GM12878 (cell line): ENCODE data around the gene WDFY4. TPM values are rescaled to one million over a fixed set of nuclear protein-coding genes. Genes with fewer than 3 reads are reported as not detected.

Source experiments
- ATAC-seq: fragments of 200-7000 bp; cut with Tn5 transposase; 3 replicates; pipeline ENCODE4 v1.9.1; 2020; ENCODE audit warnings: mild to moderate bottlenecking, moderate library complexity
- BruUV-seq: library from RNA; stranded (reverse); fragments of 400-500 nt; replicated peaks from 2 replicates; lab custom pipeline; 2021; lab: Mats Ljungman, UMichigan
- CTCF ChIA-PET: fragments of 300-600 bp; sonication (Branson Sonifier 250); formaldehyde crosslinking; extraction: SDS; loops from one replicate; lab custom pipeline; 2021; ENCODE audit warnings: inconsistent platforms; lab: Yijun Ruan, JAX
- POLR2A ChIA-PET: fragments of 350-600 bp; formaldehyde crosslinking; extraction: SDS; loops from one replicate; lab custom pipeline; 2021; ENCODE audit warnings: inconsistent platforms; lab: Charles Lee
- RAD21 ChIA-PET: fragments of 300-600 bp; sonication (Branson Sonifier 250); formaldehyde crosslinking; loops from one replicate; lab custom pipeline; 2023; ENCODE audit warnings: antibody characterized with exemption; ENCODE audit not compliant: unreplicated experiment; lab: Charles Lee
- SMC1A ChIA-PET: fragments of 300-600 bp; sonication (Branson Sonifier 250); formaldehyde crosslinking; loops from one replicate; lab custom pipeline; 2023; ENCODE audit not compliant: unreplicated experiment, uncharacterized antibody; lab: Charles Lee
- DNase-seq: peaks from one replicate; pipeline ENCODE4 v3.0.0-alpha.2; 2011; ENCODE audit warnings: low read depth, low spot score
- FAIRE-seq: peaks from 3 replicates; lab custom pipeline; 2011; peaks lifted over from hg19 to GRCh38; lab: Jason Lieb, UNC
- H2AFZ ChIP-seq: 2 replicates; pipeline ENCODE4 v1.6.0; 2011; ENCODE audit warnings: low read depth, low read length, control low read depth; ENCODE audit not compliant: control insufficient read depth
- H3K27ac ChIP-seq: 2 replicates; pipeline ENCODE4 v1.5.1; 2011; ENCODE audit warnings: control low read depth; ENCODE audit not compliant: control insufficient read depth, insufficient read depth
- H3K27me3 ChIP-seq, 2 experiments: replicated peaks in 1 of 2; 2 replicates each; pipeline versions ENCODE4 v1.6.0 to v1.6.1; 2011; ENCODE audit warnings: low read length in 1 of 2; ENCODE audit not compliant: control insufficient read depth in 2 of 2, insufficient read depth in 2 of 2
- H3K36me3 ChIP-seq, 2 experiments: 2 replicates each; pipeline ENCODE4 v1.5.1; 2011; ENCODE audit warnings: low read length in 1 of 2; ENCODE audit not compliant: control insufficient read depth in 2 of 2, insufficient read depth in 2 of 2
- H3K4me1 ChIP-seq: 2 replicates; pipeline ENCODE4 v1.6.1; 2011; ENCODE audit warnings: mild to moderate bottlenecking, low read length, moderate library complexity, mixed read lengths; ENCODE audit not compliant: control insufficient read depth, insufficient read depth
- H3K4me2 ChIP-seq: 2 replicates; pipeline ENCODE4 v1.6.0; 2011; ENCODE audit warnings: control low read depth; ENCODE audit not compliant: control insufficient read depth, insufficient read depth
- H3K4me3 ChIP-seq: fragments of 200-600 bp; sonication (generic); 2 replicates; pipeline ENCODE4 v1.5.1; 2016
- H3K79me2 ChIP-seq: 2 replicates; pipeline ENCODE4 v1.6.0; 2011; ENCODE audit warnings: low read length; ENCODE audit not compliant: control insufficient read depth, insufficient read depth
- H3K9ac ChIP-seq: 2 replicates; pipeline ENCODE4 v1.8.0; 2011; ENCODE audit warnings: low read length, control low read depth, mixed read lengths; ENCODE audit not compliant: control insufficient read depth, insufficient read depth
- H3K9me3 ChIP-seq: replicated peaks from 3 replicates; pipeline ENCODE4 v1.5.1; 2011; ENCODE audit warnings: mild to moderate bottlenecking, low read length; ENCODE audit not compliant: control insufficient read depth, insufficient read depth
- H4K20me1 ChIP-seq: 2 replicates; pipeline ENCODE4 v1.6.0; 2011; ENCODE audit not compliant: control insufficient read depth, insufficient read depth
- EZH2 ChIP-seq: IDR thresholded peaks from 2 replicates; pipeline ENCODE4 v1.6.1; 2012; ENCODE audit warnings: low read depth, mild to moderate bottlenecking, control low read depth, inconsistent platforms, low read length, borderline replicate concordance; ENCODE audit not compliant: control insufficient read depth
- IRF4 ChIP-seq: IDR thresholded peaks from 2 replicates; pipeline ENCODE4 v1.6.1; 2011; ENCODE audit warnings: low read depth, low read length
- MTA3 ChIP-seq: IDR thresholded peaks from 2 replicates; pipeline ENCODE4 v1.6.1; 2012; ENCODE audit warnings: low read length, inconsistent platforms, borderline replicate concordance
- MYC ChIP-seq: IDR thresholded peaks from 2 replicates; pipeline ENCODE4 v1.6.1; 2011; ENCODE audit warnings: mild to moderate bottlenecking, low read length, moderate library complexity, inconsistent platforms; ENCODE audit not compliant: insufficient read depth, insufficient replicate concordance, insufficient read length, severe bottlenecking
- NRF1 ChIP-seq: conservative IDR thresholded peaks from 2 replicates; pipeline ENCODE4 v1.6.1; 2011; ENCODE audit warnings: mild to moderate bottlenecking, low read depth, low read length, improper control_type of control experiment
- SIN3A ChIP-seq: IDR thresholded peaks from 2 replicates; pipeline ENCODE4 v1.6.1; 2012; ENCODE audit warnings: low read depth, low read length, improper control_type of control experiment
- SMAD1 ChIP-seq: fragments of 450-650 bp; IDR thresholded peaks from 2 replicates; pipeline ENCODE4 v1.6.1; 2018; ENCODE audit warnings: mild to moderate bottlenecking, low read depth; ENCODE audit not compliant: partially characterized antibody
- SMARCA5 ChIP-seq: fragments of 450-650 bp; IDR thresholded peaks from 2 replicates; pipeline ENCODE4 v1.6.1; 2017; ENCODE audit warnings: mild to moderate bottlenecking
- SMC3 ChIP-seq: IDR thresholded peaks from 2 replicates; pipeline ENCODE4 v1.6.1; 2011; ENCODE audit warnings: low read length, improper control_type of control experiment, borderline replicate concordance
- SPI1 ChIP-seq: IDR thresholded peaks from 2 replicates; pipeline ENCODE4 v1.6.1; 2011; ENCODE audit warnings: low read depth, mild to moderate bottlenecking, low read length, moderate library complexity, borderline replicate concordance; ENCODE audit not compliant: insufficient read depth
- SRF ChIP-seq, 2 experiments: IDR thresholded peaks; 2 replicates each; pipeline ENCODE4 v1.6.1; 2011; ENCODE audit warnings: low read depth in 2 of 2, low read length in 2 of 2, mild to moderate bottlenecking in 1 of 2, moderate library complexity in 1 of 2
- TARDBP ChIP-seq: IDR thresholded peaks from 2 replicates; pipeline ENCODE4 v1.6.1; 2016; ENCODE audit warnings: borderline replicate concordance
- ZNF384 ChIP-seq: IDR thresholded peaks from 2 replicates; pipeline ENCODE4 v1.6.1; 2012; ENCODE audit warnings: low read depth, mild to moderate bottlenecking, low read length, improper control_type of control experiment, borderline replicate concordance
- WGBS: methylation state at CpG from one replicate; pipeline ENCODE4 v1.1.6; 2016; ENCODE audit warnings: low lambda C conversion rate; ENCODE audit not compliant: insufficient replicate concordance, insufficient coverage; ENCODE audit errors: missing lambda C conversion rate; 5-methylcytosine and 5-hydroxymethylcytosine counted together
- in situ Hi-C: fragments of 300-500 bp; cut with MboI; formaldehyde crosslinking; loops from 9 replicates; pipeline ENCODE4 v1.14.3; 2018; ENCODE audit warnings: mixed read lengths
- intact Hi-C: fragments of 100-400 bp; cut with micrococcal nuclease; formaldehyde crosslinking; loops from one replicate; pipeline ENCODE4 v1.14.2; 2022; ENCODE audit not compliant: unreplicated experiment
- polyA plus RNA-seq, 11 experiments: library from polyadenylated mRNA; depleted of rRNA in 4 of 11; unstranded in 6 of 11; stranded (reverse) in 5 of 11; fragments of >200 nt; fragmentation: Nextera tagmentation in 4 of 11; fragmentation: Illumina TruSeq in 1 of 11; extraction: Ambion mirVana in 4 of 11; extraction: Trizol in 1 of 11; gene quantifications; 1 replicate in 1 of 11; 2 replicates in 10 of 11; pipeline versions ENCODE4 v1.2.1 to v1.2.3, GENCODE V29; 2011 to 2016; ENCODE audit warnings: inconsistent platforms in 2 of 11, missing spikeins in 2 of 11, low read depth in 1 of 11
- total RNA-seq, 4 experiments: library from RNA; depleted of rRNA in 3 of 4; stranded (reverse); fragments of >200 nt in 3 of 4; fragmentation: Illumina TruSeq in 1 of 4; extraction: Trizol in 1 of 4; gene quantifications; 2 replicates each; pipeline versions ENCODE4 v1.2.1 to v1.2.3, GENCODE V29; 2013 to 2021

WDFY4 gene
- total and polyA plus RNA-seq, 10 of the 15 experiments (the other 5 are each of a cell fraction or from before 2014, with no cell fraction given): 13.5 to 132 (median 47.3) TPM

GRCh38 chr10:49001870-49002672 is 317.4 kb downstream of the WDFY4 start:
- H3K27ac ChIP-seq: no peak overlapping the region
- no peak overlapping the region for H2AFZ ChIP-seq
- ATAC-seq (no peak), FAIRE-seq (no peak), DNase-seq (no peak)
- H3K36me3 ChIP-seq: no peaks in the 10 kb centered on the region
- no TSS peak for BruUV-seq
- H3K4me3 ChIP-seq: no peak overlapping the region
- intact Hi-C loops (no loop called here), in situ Hi-C loops (no loop called here)
- no peaks in the 10 kb centered on the region for H4K20me1 ChIP-seq
- TF ChIP-seq SPI1 (no peak), ZNF384 (no peak)
- no peaks in the 10 kb centered on the region for H3K79me2 ChIP-seq
- SMC1A ChIA-PET: no interaction called here
- RAD21 ChIA-PET: no interaction called here
- WGBS: 46% methylated on average over 17 of the region's 17 CpGs
- no peaks in the 10 kb centered on the region; the same call in 2 of the 3 replicates for H3K9me3 ChIP-seq
- no peak overlapping the region for H3K9ac ChIP-seq
- CTCF ChIA-PET: no interaction called here
- H3K27me3 ChIP-seq: no peaks in the 10 kb centered on the region; a peak in 2 of 4 replicates
- no peak overlapping the region for H3K4me2 ChIP-seq
- POLR2A ChIA-PET: no interaction called here
- H3K4me1 ChIP-seq: no peaks in the 10 kb centered on the region

GRCh38 chr10:49005270-49005669 is 320.6 kb downstream of the WDFY4 start:
- ChIA-PET SMC1A (no interaction called here), POLR2A (no interaction called here), CTCF (no interaction called here), RAD21 (no interaction called here)
- no peak for DNase-seq
- no peak overlapping the region for H3K27ac ChIP-seq
- H3K9me3 ChIP-seq: no peaks in the 10 kb centered on the region; the same call in 2 of the 3 replicates
- H2AFZ ChIP-seq: no peak overlapping the region
- no peak overlapping the region for H3K4me2 ChIP-seq
- BruUV-seq: no TSS peak
- intact Hi-C loops: no loop called here
- H3K9ac ChIP-seq: no peak overlapping the region
- ATAC-seq: no peak
- no peaks in the 10 kb centered on the region for H3K79me2 ChIP-seq
- no peaks in the 10 kb centered on the region for H4K20me1 ChIP-seq
- no peaks in the 10 kb centered on the region for H3K36me3 ChIP-seq
- H3K27me3 ChIP-seq: no peaks in the 10 kb centered on the region
- TF ChIP-seq SIN3A (no peak), SMAD1 (no peak), TARDBP (no peak), SMC3 (no peak), SMARCA5 (no peak), IRF4 (no peak), SRF (IDR thresholded peaks at IDR 0.05; ENCODE audit: low read depth in 2 of 2, low read length in 2 of 2) (no peak), EZH2 (no peak), MYC (no peak), NRF1 (no peak), MTA3 (no peak)
- in situ Hi-C loops: no loop called here
- WGBS: 60% methylated on average over 5 of the region's 5 CpGs
- no peak for FAIRE-seq
- H3K4me3 ChIP-seq: no peak overlapping the region
- H3K4me1 ChIP-seq: no peaks in the 10 kb centered on the region
